ENCODE results near the gene KLHL42. TPM values are rescaled to one million over a fixed set of nuclear protein-coding genes. Genes with fewer than 3 reads are reported as not detected.

KLHL42 gene
- total and polyA plus RNA-seq, 9 of the 15 experiments (the other 6 are each of a cell fraction or from before 2014, with no cell fraction given) = 1.5 to 11.8 (median 9.6) TPM

- TF ChIP-seq EP300 (IDR thresholded peaks at IDR 0.05; ENCODE audit: low read length) = peak; percentile 77
- TF ChIP-seq MECOM (CRISPR knock-in tag; IDR thresholded peaks at IDR 0.05) = peak; percentile 83; the same call in 1 of the 2 replicates
- peak in 1 of 2 experiments; percentile 20; a peak in 1 of 4 replicates for TF ChIP-seq RAD21 (CRISPR knock-in tag; conservative IDR thresholded peaks at IDR 0.05 in 1 of 2, IDR thresholded peaks at IDR 0.05 in 1 of 2)
- TF ChIP-seq CBFA2T3 (IDR thresholded peaks at IDR 0.05) = peak; percentile 59
- TF ChIP-seq ZSCAN32 (CRISPR knock-in tag; IDR thresholded peaks at IDR 0.05) = no peak
- no peak for TF ChIP-seq TCF7L2 (IDR thresholded peaks at IDR 0.05; ENCODE audit: low read depth, low read length)
- TF ChIP-seq KAT2B (IDR thresholded peaks at IDR 0.05; ENCODE audit: low read depth, low read length) = no peak
- peak; percentile 53; the same call in 1 of the 2 replicates for TF ChIP-seq ATF7 (IDR thresholded peaks at IDR 0.05)
- TF ChIP-seq CXXC5 (CRISPR knock-in tag; IDR thresholded peaks at IDR 0.05) = peak; percentile 17; the same call in 1 of the 2 replicates
- TF ChIP-seq ZNF589 (CRISPR knock-in tag; IDR thresholded peaks at IDR 0.05; ENCODE audit: low read depth) = no peak
- peak; percentile 81; the same call in 1 of the 2 replicates for TF ChIP-seq BCOR (IDR thresholded peaks at IDR 0.05)
- no peak for TF ChIP-seq PRMT5 (CRISPR knock-in tag; IDR thresholded peaks at IDR 0.05)
- no peak for TF ChIP-seq NCOA4 (IDR thresholded peaks at IDR 0.05; ENCODE audit: partially characterized antibody)
- no peak for TF ChIP-seq YBX1 (IDR thresholded peaks at IDR 0.05)
- TF ChIP-seq, protein P1, sequence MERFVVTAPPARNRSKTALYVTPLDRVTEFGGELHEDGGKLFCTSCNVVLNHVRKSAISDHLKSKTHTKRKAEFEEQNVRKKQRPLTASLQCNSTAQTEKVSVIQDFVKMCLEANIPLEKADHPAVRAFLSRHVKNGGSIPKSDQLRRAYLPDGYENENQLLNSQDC (CRISPR knock-in tag; IDR thresholded peaks at IDR 0.05) = no peak
These were observed 10.1 kb downstream of the KLHL42 start (continued) for GRCh38 chr12:27790179-27790578.

All from K562 (cell line).